Activated T-cell treated with anti-CD3 and anti-CD28 coated beads for 48 hours (primary cell): ENCODE data around the gene AHCYL2.
"Not testable (repeated sequence)": the region's sequence is repeated elsewhere in the genome, so short reads cannot be mapped to it uniquely, and the experiment has no call there.

Experiments used
- DNase-seq: peaks from one replicate; pipeline ENCODE4 v3.0.0-alpha.2; 2020; ENCODE audit warnings: low read depth

The AHCYL2 gene

GRCh38 chr7:129245533-129245932 lies 20.7 kb downstream of the AHCYL2 start:
- no peak for DNase-seq

- no peak for DNase-seq
These were observed 22.3 kb downstream of the AHCYL2 start for GRCh38 chr7:129247087-129247486.

- DNase-seq: no peak
These were observed 27.3 kb downstream of the AHCYL2 start for GRCh38 chr7:129252128-129252527.

- DNase-seq: not testable (repeated sequence)
These were observed 27.8 kb downstream of the AHCYL2 start for GRCh38 chr7:129252603-129253002.

- DNase-seq: no peak
These were observed 31.0 kb downstream of the AHCYL2 start for GRCh38 chr7:129255800-129256199.

GRCh38 chr7:129256221-129256620 lies 31.4 kb downstream of the AHCYL2 start:
- DNase-seq: no peak

- DNase-seq: no peak
These were observed 32.3 kb downstream of the AHCYL2 start for GRCh38 chr7:129257168-129257567.

- DNase-seq: no peak
These were observed 34.0 kb downstream of the AHCYL2 start for GRCh38 chr7:129258649-129259389.

- DNase-seq: no peak
These were observed 37.5 kb downstream of the AHCYL2 start for GRCh38 chr7:129262324-129262723.

- no peak for DNase-seq
These were observed 38.3 kb downstream of the AHCYL2 start for GRCh38 chr7:129263168-129263567.

- DNase-seq: no peak
These were observed 39.7 kb downstream of the AHCYL2 start for GRCh38 chr7:129264534-129264933.

- no peak for DNase-seq
These were observed 40.5 kb downstream of the AHCYL2 start for GRCh38 chr7:129265328-129265727.

GRCh38 chr7:129266181-129266580 lies 41.4 kb downstream of the AHCYL2 start:
- DNase-seq: no peak

- no peak for DNase-seq
These were observed 45.2 kb downstream of the AHCYL2 start for GRCh38 chr7:129270077-129270476.

- peak; percentile 38 for DNase-seq
These were observed 46.9 kb downstream of the AHCYL2 start for GRCh38 chr7:129271500-129272355.

- no peak for DNase-seq
These were observed 49.1 kb downstream of the AHCYL2 start for GRCh38 chr7:129273936-129274335.

GRCh38 chr7:129277629-129278028 lies 52.8 kb downstream of the AHCYL2 start:
- DNase-seq: no peak

GRCh38 chr7:129278688-129279087 lies 53.9 kb downstream of the AHCYL2 start:
- DNase-seq: no peak

GRCh38 chr7:129279757-129280156 lies 54.9 kb downstream of the AHCYL2 start:
- DNase-seq: no peak

GRCh38 chr7:129281163-129281562 lies 56.3 kb downstream of the AHCYL2 start:
- DNase-seq: no peak

GRCh38 chr7:129282865-129283264 lies 58.0 kb downstream of the AHCYL2 start:
- DNase-seq: no peak

- DNase-seq: no peak
These were observed 59.1 kb downstream of the AHCYL2 start for GRCh38 chr7:129283936-129284335.

- no peak for DNase-seq
These were observed 60.3 kb downstream of the AHCYL2 start for GRCh38 chr7:129285111-129285510.
